H9 (cell line): ENCODE measurements around the gene SDK2. TPM values are rescaled to one million over a fixed set of nuclear protein-coding genes. Genes with fewer than 3 reads are reported as not detected.

ENCODE experiments used
- DNase-seq: peaks from one replicate; pipeline ENCODE4 v3.0.0-alpha.2; 2017
- H2AFZ ChIP-seq: one replicate; pipeline ENCODE4 v1.6.1; 2013; ENCODE audit warnings: mild to moderate bottlenecking, low read length, control low read depth, moderate library complexity
- H2AK5ac ChIP-seq: 2 replicates; pipeline ENCODE4 v1.6.1; 2013; ENCODE audit warnings: low read length, control low read depth, mixed read lengths; ENCODE audit not compliant: insufficient read length
- H2BK120ac ChIP-seq: one replicate; pipeline ENCODE4 v1.6.1; 2013; ENCODE audit warnings: low read depth, mild to moderate bottlenecking, low read length, control low read depth, inconsistent platforms; ENCODE audit not compliant: poor library complexity, severe bottlenecking
- H2BK12ac ChIP-seq: 2 replicates; pipeline ENCODE4 v1.6.1; 2013; ENCODE audit warnings: low read length, control low read depth, mixed read lengths, low read depth; ENCODE audit not compliant: insufficient read length
- H2BK15ac ChIP-seq: 2 replicates; pipeline ENCODE4 v1.6.1; 2013; ENCODE audit warnings: low read depth, low read length, control low read depth
- H2BK20ac ChIP-seq: one replicate; pipeline ENCODE4 v1.6.1; 2013; ENCODE audit warnings: low read depth, mild to moderate bottlenecking, low read length, control low read depth, inconsistent platforms; ENCODE audit not compliant: poor library complexity, severe bottlenecking
- H2BK5ac ChIP-seq: 2 replicates; pipeline ENCODE4 v1.6.1; 2013; ENCODE audit warnings: low read length, control low read depth, mixed read lengths; ENCODE audit not compliant: insufficient read length
- H3K14ac ChIP-seq: 2 replicates; pipeline ENCODE4 v1.6.1; 2013; ENCODE audit warnings: low read length, control low read depth; ENCODE audit not compliant: insufficient read depth
- H3K18ac ChIP-seq: 2 replicates; pipeline ENCODE4 v1.6.1; 2013; ENCODE audit warnings: low read depth, mild to moderate bottlenecking, mixed read lengths, low read length, control low read depth; ENCODE audit not compliant: insufficient read length
- H3K23ac ChIP-seq: 2 replicates; pipeline ENCODE4 v1.6.1; 2013; ENCODE audit warnings: low read length, control low read depth, mixed read lengths, low read depth; ENCODE audit not compliant: insufficient read length
- H3K23me2 ChIP-seq: 2 replicates; pipeline ENCODE4 v1.6.1; 2013; ENCODE audit warnings: low read depth, mild to moderate bottlenecking, mixed read lengths, low read length, control low read depth; ENCODE audit not compliant: insufficient read length, poor library complexity, severe bottlenecking
- H3K27ac ChIP-seq: 2 replicates; pipeline ENCODE4 v1.5.1; 2013; ENCODE audit warnings: low read length, control low read depth, mixed read lengths, low read depth; ENCODE audit not compliant: insufficient read length
- H3K27me3 ChIP-seq: 2 replicates; pipeline ENCODE4 v1.6.1; 2013; ENCODE audit warnings: low read length, control low read depth, inconsistent platforms; ENCODE audit not compliant: insufficient read depth
- H3K4ac ChIP-seq: 2 replicates; pipeline ENCODE4 v1.6.1; 2013; ENCODE audit warnings: low read depth, mild to moderate bottlenecking, control low read depth, inconsistent platforms, low read length, moderate library complexity
- H3K4me1 ChIP-seq: 2 replicates; pipeline ENCODE4 v1.6.1; 2013; ENCODE audit warnings: low read length, control low read depth, inconsistent platforms; ENCODE audit not compliant: insufficient read depth
- H3K4me2 ChIP-seq: 2 replicates; pipeline ENCODE4 v1.6.1; 2013; ENCODE audit warnings: low read length, control low read depth, mixed read lengths; ENCODE audit not compliant: insufficient read length, insufficient read depth
- H3K56ac ChIP-seq: 2 replicates; pipeline ENCODE4 v1.6.1; 2013; ENCODE audit warnings: low read depth, mild to moderate bottlenecking, mixed read lengths, low read length, control low read depth; ENCODE audit not compliant: insufficient read length
- H3K79me1 ChIP-seq: 2 replicates; pipeline ENCODE4 v1.6.1; 2013; ENCODE audit warnings: low read depth, mild to moderate bottlenecking, moderate library complexity, low read length, control low read depth, inconsistent platforms; ENCODE audit not compliant: insufficient read depth, poor library complexity, severe bottlenecking
- H3K79me2 ChIP-seq: 2 replicates; pipeline ENCODE4 v1.6.1; 2013; ENCODE audit warnings: low read length, control low read depth, inconsistent platforms; ENCODE audit not compliant: insufficient read depth
- H3K9ac ChIP-seq: 2 replicates; pipeline ENCODE4 v1.6.1; 2013; ENCODE audit warnings: low read length, control low read depth, mixed read lengths; ENCODE audit not compliant: insufficient read length; ENCODE audit errors: extremely low read depth
- H3K9me3 ChIP-seq: one replicate; pipeline ENCODE4 v1.6.1; 2013; ENCODE audit warnings: low read depth, low read length, inconsistent platforms; ENCODE audit not compliant: control insufficient read depth
- H3T11ph ChIP-seq: one replicate; pipeline ENCODE4 v1.6.1; 2013; ENCODE audit warnings: mild to moderate bottlenecking, low read length, control low read depth, inconsistent platforms
- H4K20me1 ChIP-seq: one replicate; pipeline ENCODE4 v1.6.1; 2013; ENCODE audit not compliant: control insufficient read depth, insufficient read length, insufficient read depth
- H4K5ac ChIP-seq: 2 replicates; pipeline ENCODE4 v1.6.1; 2013; ENCODE audit warnings: low read depth, mild to moderate bottlenecking, mixed read lengths, low read length, control low read depth; ENCODE audit not compliant: insufficient read length
- H4K8ac ChIP-seq: replicated peaks from 2 replicates; pipeline ENCODE4 v1.6.1; 2013; ENCODE audit warnings: low read length, control low read depth, mixed read lengths, low read depth; ENCODE audit not compliant: insufficient read length
- H4K91ac ChIP-seq: 2 replicates; pipeline ENCODE4 v1.6.1; 2013; ENCODE audit warnings: low read depth, mild to moderate bottlenecking, moderate library complexity, mixed read lengths, low read length, control low read depth; ENCODE audit not compliant: insufficient read length
- H3K27ac Mint-ChIP-seq, 3 experiments: 2 replicates in 2 of 3; 3 replicates in 1 of 3; pipeline ENCODE4 v1.8.0; 2020 to 2021; ENCODE audit warnings: mixed read lengths in 3 of 3, mild to moderate bottlenecking in 1 of 3, moderate library complexity in 1 of 3
- H3K27me3 Mint-ChIP-seq: 2 replicates; pipeline ENCODE4 v1.8.0; 2021; ENCODE audit warnings: low read depth, mild to moderate bottlenecking, moderate library complexity, mixed read lengths
- H3K36me3 Mint-ChIP-seq, 3 experiments: 2 replicates in 2 of 3; 3 replicates in 1 of 3; pipeline ENCODE4 v1.8.0; 2020 to 2021; ENCODE audit warnings: low read depth in 3 of 3, mixed read lengths in 3 of 3; ENCODE audit not compliant: insufficient read depth in 1 of 3
- H3K4me1 Mint-ChIP-seq, 2 experiments: 2 replicates each; pipeline ENCODE4 v1.8.0; 2020; ENCODE audit warnings: mixed read lengths in 2 of 2
- H3K4me3 Mint-ChIP-seq, 2 experiments: 2 replicates in 1 of 2; 3 replicates in 1 of 2; pipeline ENCODE4 v1.8.0; 2020 to 2021; ENCODE audit warnings: mild to moderate bottlenecking in 2 of 2, mixed read lengths in 2 of 2, moderate library complexity in 1 of 2
- H3K9me3 Mint-ChIP-seq, 2 experiments: 2 replicates in 1 of 2; 3 replicates in 1 of 2; pipeline ENCODE4 v1.8.0; 2020; ENCODE audit warnings: mild to moderate bottlenecking in 2 of 2, mixed read lengths in 2 of 2, moderate library complexity in 1 of 2
- CTCF ChIP-seq: fragments of 200-600 bp; sonication (generic); conservative IDR thresholded peaks from 3 replicates; pipeline ENCODE4 v1.8.0; 2021; ENCODE audit warnings: antibody characterized with exemption, mild to moderate bottlenecking
- WGBS: extraction: QIAGEN DNeasy Blood & Tissue Kit; methylation state at CpG from one replicate; pipeline ENCODE4 v1.1.7; 2013; ENCODE audit warnings: missing lambda C conversion rate, low lambda C conversion rate, mixed read lengths; ENCODE audit not compliant: insufficient read length; ENCODE audit errors: extremely low coverage; 5-methylcytosine and 5-hydroxymethylcytosine counted together
- total RNA-seq: library from RNA; stranded (reverse); gene quantifications from 2 replicates; pipeline ENCODE4 v1.2.1, GENCODE V29; 2021

The SDK2 gene
- total RNA-seq, 1 experiment from 2014 or later = 9.1 TPM

DNA sequence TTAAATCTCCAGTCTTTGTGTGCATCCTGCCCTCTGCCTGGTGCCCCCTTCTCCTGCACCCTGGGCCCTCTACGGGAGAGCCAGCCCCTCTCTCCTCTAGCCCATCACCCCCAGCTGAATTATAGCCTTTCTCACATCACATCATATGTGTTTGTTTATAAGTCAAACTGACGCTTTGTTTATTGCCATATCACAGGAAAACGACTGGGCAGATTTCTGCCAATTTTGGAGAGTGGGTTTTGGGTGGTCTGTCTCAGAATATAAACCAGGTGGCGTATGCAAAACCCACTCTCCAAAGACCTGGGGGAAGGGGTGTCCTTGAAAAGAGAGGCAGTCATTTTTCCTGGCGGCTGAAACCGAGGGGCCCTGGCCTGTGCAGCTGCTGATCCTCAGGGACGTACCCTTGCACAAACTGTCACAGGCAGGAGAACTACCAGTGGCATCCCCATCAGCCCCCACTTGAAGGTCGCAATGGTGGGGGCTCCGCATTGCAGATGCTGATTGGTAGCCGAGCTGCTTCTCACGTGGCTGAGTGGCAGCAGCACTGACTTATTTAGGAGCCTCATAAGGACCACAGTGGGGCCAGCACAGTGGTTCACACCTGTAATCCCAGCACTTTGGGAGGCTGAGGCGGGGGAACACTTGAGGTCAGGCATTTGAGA is 297.6 kb downstream of the SDK2 start:
- DNase-seq = no peak
- Histone ChIP-seq H3K27ac (no peak overlapping the region), H3K79me1 (no peaks in the 10 kb centered on the region), H3K56ac (no peak overlapping the region), H4K8ac (no peak overlapping the region), H3T11ph (no peak overlapping the region), H3K9me3 (no peaks in the 10 kb centered on the region), H3K23me2 (peaks cover 4% of the 10 kb centered on the region), H2AFZ (no peak overlapping the region), H3K4me1 (peaks cover 8% of the 10 kb centered on the region), H3K79me2 (no peaks in the 10 kb centered on the region), H2BK12ac (no peak overlapping the region), H3K14ac (no peak overlapping the region), H2AK5ac (no peak overlapping the region), H3K4me2 (no peak overlapping the region), H2BK20ac (no peak overlapping the region), H3K9ac (no peak overlapping the region), H4K91ac (no peak overlapping the region), H2BK5ac (no peak overlapping the region), H3K27me3 (no peaks in the 10 kb centered on the region), H3K23ac (no peak overlapping the region), H2BK15ac (no peak overlapping the region), H3K4ac (no peak overlapping the region), H3K18ac (no peak overlapping the region), H4K20me1 (no peaks in the 10 kb centered on the region), H4K5ac (no peak overlapping the region), H2BK120ac (no peak overlapping the region)
- TF ChIP-seq CTCF = no peak
- H3K4me1 Mint-ChIP-seq = peaks cover 59 to 63% of the 10 kb centered on the region in 2 experiments
- peaks cover 0 to 12% (median 0%) of the 10 kb centered on the region in 3 experiments; a peak in 3 of 7 replicates for H3K36me3 Mint-ChIP-seq
- H3K9me3 Mint-ChIP-seq = no peaks in the 10 kb centered on the region
- no CpG with 5 or more reads among the region's 12 CpGs for WGBS
- H3K27me3 Mint-ChIP-seq = no peaks in the 10 kb centered on the region; the same call in none of the 2 replicates
- H3K4me3 Mint-ChIP-seq = no peak overlapping the region; a peak in 1 of 5 replicates
- H3K27ac Mint-ChIP-seq = peak overlapping the region in 1 of 3 experiments; percentile 87; a peak in 2 of 7 replicates
